IPS DF 4.7 (cell line): ENCODE measurements around the gene PROCR.
A peak's percentile ranks its signal among the peaks of the same experiment; 100 is the strongest.
"Not testable (repeated sequence)": the region's sequence is repeated elsewhere in the genome, so short reads cannot be mapped to it uniquely, and the experiment has no call there.

Source experiments
- DNase-seq: peaks from one replicate; pipeline ENCODE4 v3.0.0-alpha.2; 2013; ENCODE audit warnings: low spot score; ENCODE audit errors: extremely low read depth

PROCR gene

DNA sequence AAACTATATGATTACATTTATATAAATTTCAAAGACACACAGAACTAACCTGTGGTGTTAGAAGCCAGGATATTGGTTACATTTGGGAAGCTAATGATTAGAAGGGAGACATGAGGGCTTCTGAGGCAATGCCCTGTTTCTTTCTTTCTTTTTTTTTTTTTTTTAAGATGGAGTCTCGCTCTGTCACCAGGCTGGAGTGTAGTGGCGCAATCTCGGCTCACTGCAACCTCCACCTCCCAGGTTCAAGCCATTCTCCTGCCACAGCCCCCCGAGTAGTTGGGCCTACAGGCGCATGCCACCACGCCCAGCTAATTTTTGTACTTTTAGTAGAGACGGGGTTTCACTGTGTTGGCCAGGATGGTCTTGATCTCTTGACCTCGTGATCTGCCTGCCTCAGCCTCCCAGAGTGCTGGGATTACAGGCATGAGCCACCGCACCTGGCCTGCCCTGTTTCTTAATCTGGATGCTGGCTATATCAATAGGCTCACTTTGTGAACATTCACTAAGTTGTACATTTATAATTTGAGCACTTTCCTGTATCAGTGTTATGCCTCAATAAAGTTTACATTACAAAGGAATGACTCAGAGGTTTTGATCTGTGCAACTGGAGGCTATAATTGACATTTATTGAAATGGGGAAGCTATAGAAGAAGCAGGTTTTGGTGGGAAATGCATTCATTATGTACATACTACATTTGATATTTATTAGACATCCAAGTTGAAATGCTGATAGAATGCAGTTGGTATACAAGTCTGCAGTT is 21.3 kb downstream of the PROCR start:
- not testable (repeated sequence) for DNase-seq

DNA sequence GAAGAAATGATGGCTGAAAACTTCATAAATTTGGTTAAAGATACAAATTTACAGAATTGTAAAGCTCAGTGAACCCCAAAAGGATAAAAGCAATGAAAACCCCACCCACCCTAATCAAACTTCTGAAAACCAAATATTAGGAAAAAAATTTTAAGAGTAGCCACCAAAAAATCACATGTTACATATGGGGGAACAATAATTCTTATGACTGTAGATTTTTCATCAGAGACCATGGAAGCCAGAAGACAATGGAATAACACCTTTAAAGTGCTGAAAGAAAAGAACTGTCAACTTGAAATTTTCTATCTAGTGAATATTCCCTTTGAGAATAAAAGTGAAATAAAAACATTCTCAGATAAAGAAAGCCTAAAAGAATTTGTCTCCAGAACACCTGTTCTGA is 24.4 kb downstream of the PROCR start:
- no peak for DNase-seq

- DNase-seq: no peak
These were observed 27.9 kb downstream of the PROCR start for GRCh38 chr20:35199740-35200139.

DNA sequence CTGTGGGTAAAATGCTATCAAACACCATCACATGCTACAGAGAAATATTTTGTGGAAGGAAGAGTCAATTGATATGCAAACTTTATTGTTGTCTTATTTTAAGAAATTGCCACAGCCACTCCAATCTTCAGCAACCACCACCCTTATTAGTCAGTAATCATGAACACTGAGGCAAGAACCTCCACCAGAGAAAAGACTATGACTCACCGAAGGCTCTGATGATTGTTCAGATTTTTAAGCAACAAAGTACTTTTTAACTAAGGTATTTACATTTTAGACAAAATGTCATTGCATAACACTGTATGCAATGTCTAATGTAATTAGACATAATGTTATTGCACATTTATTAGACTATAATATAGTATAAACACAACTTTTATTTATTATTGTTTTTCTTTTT is 28.4 kb downstream of the PROCR start:
- DNase-seq: no peak

DNA sequence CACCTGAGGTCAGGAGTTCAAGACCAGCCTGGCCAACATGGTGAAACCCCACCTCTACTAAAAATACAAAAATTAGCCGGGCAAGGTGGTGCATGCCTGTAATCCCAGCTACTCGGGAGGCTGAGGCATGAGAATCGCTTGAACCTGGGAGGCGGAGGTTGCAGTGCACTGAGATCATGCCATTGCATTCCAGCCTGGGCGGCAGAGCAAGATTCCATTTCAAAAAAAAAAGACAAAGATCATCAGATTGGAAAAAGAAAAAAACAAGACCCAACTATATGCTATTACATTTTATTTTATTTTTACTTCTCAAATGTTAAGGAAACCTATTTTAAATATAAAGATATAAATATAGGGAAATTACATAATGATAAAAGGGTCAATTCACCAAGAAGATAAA is 29.6 kb downstream of the PROCR start:
- DNase-seq: not testable (repeated sequence)

- DNase-seq: no peak
These were observed 34.9 kb downstream of the PROCR start for GRCh38 chr20:35206802-35207201.

DNA sequence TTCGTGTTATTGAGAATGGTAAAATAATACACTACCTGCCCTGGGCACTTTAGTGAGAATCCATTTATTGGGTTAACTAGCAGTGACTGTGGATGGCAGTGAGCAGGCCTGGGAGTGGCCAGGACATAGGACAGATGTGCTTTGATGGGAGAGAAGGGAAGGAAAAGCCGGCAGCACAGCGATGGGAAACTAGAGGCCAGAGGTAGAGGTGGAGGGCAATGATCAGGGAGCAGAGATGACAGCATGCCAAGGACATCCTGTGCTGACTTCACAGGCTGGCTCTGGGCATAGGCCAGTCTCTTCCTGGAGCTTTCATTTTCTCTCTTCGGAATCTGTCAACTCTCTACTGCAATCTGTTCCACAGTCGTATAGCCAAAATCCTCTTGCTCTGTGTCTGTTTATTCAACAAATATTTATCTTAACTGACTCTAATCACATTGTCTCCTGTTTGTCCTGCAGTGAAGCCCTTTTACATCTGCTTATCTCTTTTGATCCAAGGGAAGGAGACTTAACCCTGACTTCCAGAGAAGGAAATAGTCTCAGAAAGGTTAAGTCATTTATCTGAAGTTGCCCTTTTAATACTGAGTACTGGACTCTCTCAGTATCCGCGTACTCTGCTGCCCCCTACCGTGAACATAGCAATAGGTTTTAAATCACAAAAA is 36.2 kb downstream of the PROCR start:
- DNase-seq: peak; percentile 56

- no peak for DNase-seq
These were observed 43.4 kb downstream of the PROCR start for GRCh38 chr20:35215066-35215956.

DNA sequence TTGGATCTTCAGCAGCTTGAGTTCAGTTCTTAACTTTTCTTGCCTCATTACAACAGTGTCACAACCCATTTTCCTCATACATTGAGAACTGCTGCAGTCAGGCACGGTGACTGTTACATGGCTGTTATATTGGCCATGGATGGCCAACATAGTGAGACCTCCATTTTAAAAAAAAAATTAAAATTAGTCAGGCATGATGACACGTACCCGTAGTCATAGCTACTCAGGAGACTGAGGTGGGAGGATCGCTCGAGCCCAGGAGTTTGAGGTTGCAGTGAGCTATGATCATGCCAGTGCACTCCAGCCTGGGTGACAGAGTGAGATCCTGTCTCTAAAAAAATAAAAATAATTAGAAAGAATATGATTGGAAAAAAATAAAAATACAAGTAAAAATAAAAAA is 44.7 kb downstream of the PROCR start:
- DNase-seq: no peak

DNA sequence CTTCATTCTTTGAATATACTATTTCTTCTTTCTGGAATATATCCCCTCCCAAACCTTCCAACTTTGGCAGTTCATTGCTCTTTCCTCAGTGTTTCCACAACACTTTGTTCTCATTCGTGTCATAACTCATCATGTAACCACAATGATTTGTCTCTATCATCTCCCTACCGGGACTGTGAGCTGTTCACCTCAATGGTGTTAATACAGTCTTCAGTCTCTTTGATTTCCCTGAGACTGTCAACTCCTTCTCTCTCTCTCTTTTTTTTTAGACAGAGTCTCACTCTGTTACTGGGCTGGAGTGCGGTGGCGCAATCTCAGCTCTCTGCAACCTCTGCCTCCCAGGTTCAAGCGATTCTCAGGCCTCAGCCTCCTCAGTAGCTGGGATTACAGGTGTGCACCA is 52.1 kb downstream of the PROCR start:
- no peak for DNase-seq

DNA sequence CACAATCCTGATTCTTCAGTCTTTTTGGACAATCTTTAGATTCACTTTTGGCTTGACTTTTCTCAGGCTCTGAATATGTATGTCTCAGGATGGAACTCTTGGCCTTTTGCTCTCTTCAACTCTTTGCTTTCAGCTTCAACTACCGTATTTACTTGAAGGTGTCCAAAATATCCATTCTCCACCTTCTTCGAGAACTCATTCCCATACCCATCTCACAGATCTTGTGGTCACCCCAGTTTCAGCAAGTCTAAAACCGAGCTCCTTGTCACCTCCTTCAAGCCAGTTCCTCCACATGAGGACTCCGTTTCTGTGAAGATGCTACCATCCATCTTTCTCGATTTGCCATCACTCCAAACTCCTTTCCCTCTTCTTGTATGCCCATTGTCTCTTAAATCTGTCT is 52.7 kb downstream of the PROCR start:
- no peak for DNase-seq

DNA sequence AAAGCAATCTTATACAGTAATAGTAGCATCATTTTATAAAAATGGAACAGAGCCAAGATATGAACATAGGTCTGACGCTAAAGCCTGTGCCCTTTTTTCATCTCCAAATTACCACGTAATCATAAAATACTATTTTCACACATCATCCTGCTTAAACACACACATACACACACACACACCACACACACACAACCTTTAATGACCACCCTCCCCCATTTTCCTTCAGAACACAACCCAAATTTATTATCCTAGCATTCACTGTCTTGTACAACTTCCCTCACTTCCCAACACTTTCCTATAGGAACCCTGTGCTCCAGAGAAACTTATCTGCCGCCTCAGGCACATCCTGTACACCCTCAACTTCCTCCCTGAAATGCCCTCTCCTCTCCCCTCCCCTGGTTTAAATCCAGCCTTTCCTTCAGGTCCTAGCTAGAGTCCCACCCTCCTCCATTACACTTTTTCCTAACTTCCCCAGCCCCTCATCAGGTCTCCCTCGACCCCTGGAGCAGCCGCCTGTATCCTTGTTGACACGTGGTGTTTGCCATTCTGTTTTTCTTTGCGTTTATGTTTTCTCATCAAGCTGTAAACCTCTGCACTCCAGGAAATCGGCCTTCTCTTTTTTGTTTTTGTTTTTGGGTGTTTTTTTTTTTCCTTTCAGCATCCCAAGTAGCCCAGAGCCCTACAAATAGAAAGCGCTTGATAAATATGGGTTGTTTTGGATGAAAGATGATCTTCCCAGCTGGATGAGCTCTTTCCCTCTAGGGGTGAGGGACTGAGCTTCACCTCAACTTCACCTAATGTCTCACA is 53.6 kb downstream of the PROCR start:
- DNase-seq: no peak

GRCh38 chr20:35226126-35226883 is 54.4 kb downstream of the PROCR start, which contains the start of gene MMP24:
MMP24 (plus strand) TSS chr20:35226690; CDS start chr20:35226739, 49 bp downstream.
- no peak for DNase-seq
